Mesodermal cell (in vitro differentiated cells): ENCODE measurements around the gene KLF12.

Experiments used
- H3K27ac ChIP-seq: 2 replicates; pipeline ENCODE4 v1.7.0; 2013; ENCODE audit warnings: mild to moderate bottlenecking, low read depth, low read length, moderate library complexity; ENCODE audit not compliant: severe bottlenecking
- H3K36me3 ChIP-seq: 2 replicates; pipeline ENCODE4 v1.7.1; 2013; ENCODE audit warnings: mild to moderate bottlenecking, low read length, moderate library complexity; ENCODE audit not compliant: control insufficient read depth, insufficient read depth
- H3K4me1 ChIP-seq: one replicate; pipeline ENCODE4 v1.7.1; 2013; ENCODE audit warnings: mild to moderate bottlenecking, low read length; ENCODE audit not compliant: insufficient read depth, control insufficient read depth, poor library complexity, severe bottlenecking
- H3K4me3 ChIP-seq: 2 replicates; pipeline ENCODE4 v1.7.0; 2013; ENCODE audit warnings: low read length, control low read depth, mild to moderate bottlenecking; ENCODE audit not compliant: insufficient read depth, poor library complexity, severe bottlenecking; ENCODE audit errors: extremely low read depth
- H3K9me3 ChIP-seq: 2 replicates; pipeline ENCODE4 v1.7.1; 2013; ENCODE audit warnings: mild to moderate bottlenecking, low read length, moderate library complexity; ENCODE audit not compliant: control insufficient read depth
- WGBS, 2 experiments: methylation state at CpG; one replicate each; pipeline ENCODE4 v1.1.5; 2013; ENCODE audit warnings: missing lambda C conversion rate in 2 of 2; ENCODE audit not compliant: insufficient coverage in 2 of 2; 5-methylcytosine and 5-hydroxymethylcytosine counted together

The KLF12 gene

GRCh38 chr13:74117207-74117705, 16.9 kb downstream of the KLF12 start:
- Histone ChIP-seq H3K4me1 (no peaks in the 10 kb centered on the region), H3K4me3 (no peak overlapping the region), H3K27ac (no peak overlapping the region), H3K9me3 (peaks cover 14% of the 10 kb centered on the region), H3K36me3 (no peaks in the 10 kb centered on the region)
- 38% methylated on average over 1 of the region's 2 CpGs; no CpG with 5 or more reads in 1 of the 2 experiments for WGBS, 2 experiments

GRCh38 chr13:74115133-74115532, 19.1 kb downstream of the KLF12 start:
- WGBS, 2 experiments: 100% methylated on average over 1 of the region's 2 CpGs
- no peaks in the 10 kb centered on the region for H3K36me3 ChIP-seq
- H3K9me3 ChIP-seq: peaks cover 14% of the 10 kb centered on the region
- no peak overlapping the region for H3K27ac ChIP-seq
- no peaks in the 10 kb centered on the region for H3K4me1 ChIP-seq
- no peak overlapping the region for H3K4me3 ChIP-seq

DNA sequence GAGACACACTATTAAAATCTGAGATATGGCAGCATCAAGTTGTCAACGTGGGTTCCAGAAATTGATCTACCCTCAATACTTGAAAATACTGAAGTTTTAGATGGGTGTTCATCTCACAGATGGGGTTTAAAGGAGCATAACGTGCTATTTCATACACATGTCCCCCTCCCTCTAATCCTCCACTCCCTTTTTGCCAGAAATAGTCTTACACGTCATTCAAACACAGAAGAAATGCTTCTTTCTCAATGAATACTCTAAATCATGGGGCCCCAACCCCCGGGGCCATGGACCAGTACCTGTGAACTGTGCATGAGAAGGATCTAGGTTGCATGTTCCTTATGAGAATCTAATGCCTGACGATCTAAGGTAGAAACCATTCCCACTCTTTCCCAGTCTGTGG, 19.6 kb downstream of the KLF12 start:
- H3K36me3 ChIP-seq: no peaks in the 10 kb centered on the region
- H3K9me3 ChIP-seq: peaks cover 13% of the 10 kb centered on the region
- no peaks in the 10 kb centered on the region for H3K4me1 ChIP-seq
- 85 to 87% methylated on average over 2 to 4 of the region's 5 CpGs for WGBS, 2 experiments
- no peak overlapping the region for H3K4me3 ChIP-seq
- H3K27ac ChIP-seq: no peak overlapping the region

- Histone ChIP-seq H3K4me1 (no peaks in the 10 kb centered on the region), H3K36me3 (no peaks in the 10 kb centered on the region), H3K27ac (no peak overlapping the region), H3K9me3 (peaks cover 9% of the 10 kb centered on the region), H3K4me3 (no peak overlapping the region)
- 80% methylated on average over 1 of the region's 1 CpG; no CpG with 5 or more reads in 1 of the 2 experiments for WGBS, 2 experiments
These were observed 20.0 kb downstream of the KLF12 start for GRCh38 chr13:74114202-74114601.

GRCh38 chr13:74111901-74112824, 22.0 kb downstream of the KLF12 start:
- Histone ChIP-seq H3K4me3 (no peak overlapping the region), H3K36me3 (no peaks in the 10 kb centered on the region), H3K4me1 (no peaks in the 10 kb centered on the region), H3K9me3 (no peaks in the 10 kb centered on the region), H3K27ac (no peak overlapping the region)
- 64 to 83% methylated on average over 1 to 2 of the region's 5 CpGs for WGBS, 2 experiments

- no peak overlapping the region for H3K27ac ChIP-seq
- no peak overlapping the region for H3K4me3 ChIP-seq
- no peaks in the 10 kb centered on the region for H3K4me1 ChIP-seq
These were observed 22.8 kb downstream of the KLF12 start for GRCh38 chr13:74111399-74111798.

GRCh38 chr13:74110053-74110452, 24.2 kb downstream of the KLF12 start:
- Histone ChIP-seq H3K4me1 (no peaks in the 10 kb centered on the region), H3K4me3 (no peak overlapping the region), H3K36me3 (no peaks in the 10 kb centered on the region), H3K27ac (no peak overlapping the region), H3K9me3 (no peaks in the 10 kb centered on the region)
- 92% methylated on average over 3 to 4 of the region's 4 CpGs for WGBS, 2 experiments

More at GRCh38 chr13:74111399-74111798, 22.8 kb downstream of the KLF12 start:
- Histone ChIP-seq H3K36me3 (no peaks in the 10 kb centered on the region), H3K9me3 (no peaks in the 10 kb centered on the region)

DNA sequence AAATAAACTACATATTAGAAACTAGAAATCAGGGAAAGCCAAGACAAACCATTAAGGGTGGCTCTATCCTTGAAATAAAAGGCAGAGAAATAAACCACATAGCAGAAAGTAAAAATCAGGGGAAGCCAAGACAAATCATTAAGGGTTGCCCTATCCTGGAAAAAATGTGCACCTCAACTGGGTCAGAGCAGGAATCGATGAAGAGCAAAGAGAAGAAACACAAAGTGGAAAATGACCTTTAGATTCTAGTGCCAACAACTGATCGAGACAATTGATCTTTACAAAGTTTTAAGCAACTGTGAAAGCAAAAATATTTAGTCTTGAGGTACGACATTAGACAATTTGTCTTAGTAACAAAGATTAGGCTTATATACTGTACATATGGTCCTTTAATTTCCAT, 26.6 kb downstream of the KLF12 start:
- no peaks in the 10 kb centered on the region for H3K4me1 ChIP-seq
- no peak overlapping the region for H3K4me3 ChIP-seq
- no peaks in the 10 kb centered on the region for H3K36me3 ChIP-seq
- H3K9me3 ChIP-seq: no peaks in the 10 kb centered on the region
- WGBS, 2 experiments: 92 to 100% methylated on average over 1 to 2 of the region's 3 CpGs
- no peak overlapping the region for H3K27ac ChIP-seq

DNA sequence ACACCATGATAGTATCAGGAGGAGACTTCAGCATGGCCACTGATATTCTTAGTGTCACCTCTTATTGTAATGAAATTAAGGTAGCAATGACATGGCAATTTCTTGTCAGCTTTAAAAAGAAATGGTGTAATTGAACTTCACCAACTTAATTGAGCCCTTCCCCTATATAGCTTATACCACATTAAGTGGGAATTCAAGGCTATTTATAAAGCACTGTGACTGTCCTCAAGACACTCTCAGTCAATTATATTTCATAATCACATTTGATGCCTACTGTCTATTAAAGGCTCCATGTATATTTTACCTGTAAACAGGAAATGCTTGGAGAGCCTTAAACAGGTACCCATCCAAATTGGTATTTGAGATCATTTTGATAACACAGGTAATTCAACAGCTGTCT, 28.3 kb downstream of the KLF12 start:
- Histone ChIP-seq H3K4me3 (no peak overlapping the region), H3K9me3 (peaks cover 6% of the 10 kb centered on the region), H3K4me1 (no peaks in the 10 kb centered on the region), H3K36me3 (no peaks in the 10 kb centered on the region), H3K27ac (no peak overlapping the region)

DNA sequence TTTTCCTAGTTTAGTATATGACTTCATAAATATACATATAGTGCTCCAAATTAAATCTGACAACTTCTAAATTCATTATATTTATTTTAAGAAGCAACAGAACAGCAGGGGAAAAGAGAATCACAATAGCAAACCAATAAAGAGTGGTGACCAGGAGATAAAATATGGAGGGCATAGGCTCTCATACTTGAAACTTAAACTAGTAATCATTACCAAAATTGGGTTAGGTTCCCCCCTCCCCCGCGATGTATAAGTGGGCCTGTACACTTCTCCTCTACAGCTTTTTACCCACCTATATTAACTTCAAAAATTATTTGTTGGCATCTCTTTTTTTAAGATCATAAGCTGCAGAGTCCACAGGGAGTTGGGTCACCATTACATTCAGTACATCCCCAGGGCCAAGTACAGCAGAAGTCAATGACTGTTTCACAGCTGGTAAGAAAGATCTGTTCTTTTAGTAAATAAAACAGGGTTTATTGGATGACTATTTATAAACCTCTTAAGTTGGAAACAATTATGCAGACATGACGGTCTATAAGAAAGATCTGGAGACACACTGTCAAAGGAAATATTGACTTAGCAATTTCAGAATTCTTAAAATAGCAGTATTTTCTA, 29.4 kb downstream of the KLF12 start:
- Histone ChIP-seq H3K4me3 (no peak overlapping the region), H3K9me3 (peaks cover 9% of the 10 kb centered on the region), H3K4me1 (no peaks in the 10 kb centered on the region), H3K36me3 (no peaks in the 10 kb centered on the region), H3K27ac (no peak overlapping the region)
- 100% methylated on average over 2 of the region's 3 CpGs; no CpG with 5 or more reads in 1 of the 2 experiments for WGBS, 2 experiments
